NCI-H128 (cell line): ENCODE results near the gene KNCN.

Source experiments
- DNase-seq: peaks from one replicate; lab custom pipeline; 2025; ENCODE audit not compliant: unreplicated experiment; lab: John Stamatoyannopoulos, UW

KNCN gene

GRCh38 chr1:46569116-46569515 is 17.7 kb upstream of the KNCN start:
- no peak for DNase-seq

GRCh38 chr1:46568461-46568891 is 17.0 kb upstream of the KNCN start:
- DNase-seq = no peak

GRCh38 chr1:46563341-46563740 is 11.9 kb upstream of the KNCN start:
- no peak for DNase-seq

GRCh38 chr1:46562498-46562897 is 11.1 kb upstream of the KNCN start:
- no peak for DNase-seq

GRCh38 chr1:46558966-46559365 is 7.5 kb upstream of the KNCN start:
- no peak for DNase-seq

- DNase-seq = peak; percentile 69
Measured at GRCh38 chr1:46558141-46558963, 6.9 kb upstream of the KNCN start.

- no peak for DNase-seq
Measured at GRCh38 chr1:46557403-46557802, 6.0 kb upstream of the KNCN start.

GRCh38 chr1:46556822-46557221 is 5.4 kb upstream of the KNCN start:
- no peak for DNase-seq

- no peak for DNase-seq
Measured at GRCh38 chr1:46555826-46556619, 4.6 kb upstream of the KNCN start.

- DNase-seq = peak; percentile 75
Measured at GRCh38 chr1:46554597-46555381, 3.3 kb upstream of the KNCN start.

GRCh38 chr1:46554236-46554596 is 2.8 kb upstream of the KNCN start:
- no peak for DNase-seq

- no peak for DNase-seq
Measured at GRCh38 chr1:46553506-46553905, 2.1 kb upstream of the KNCN start.

- no peak for DNase-seq
Measured at GRCh38 chr1:46552357-46553237, 1.1 kb upstream of the KNCN start.

- no peak for DNase-seq
Measured at GRCh38 chr1:46550751-46551231, 656 bp downstream of the KNCN start.

GRCh38 chr1:46549697-46550681 is 1.5 kb downstream of the KNCN start:
- peak; percentile 26 for DNase-seq

- no peak for DNase-seq
Measured at GRCh38 chr1:46547481-46548383, 3.7 kb downstream of the KNCN start.

- DNase-seq = no peak
Measured at GRCh38 chr1:46546210-46546609, 5.2 kb downstream of the KNCN start.

GRCh38 chr1:46545784-46546183 is 5.7 kb downstream of the KNCN start:
- no peak for DNase-seq
